ENCODE data around the gene TRIO. TPM values are rescaled to one million over a fixed set of nuclear protein-coding genes. Genes with fewer than 3 reads are reported as not detected.

Gene TRIO
- total and polyA plus RNA-seq, 4 donors = 23.8 to 243 (median 110) TPM

DNA sequence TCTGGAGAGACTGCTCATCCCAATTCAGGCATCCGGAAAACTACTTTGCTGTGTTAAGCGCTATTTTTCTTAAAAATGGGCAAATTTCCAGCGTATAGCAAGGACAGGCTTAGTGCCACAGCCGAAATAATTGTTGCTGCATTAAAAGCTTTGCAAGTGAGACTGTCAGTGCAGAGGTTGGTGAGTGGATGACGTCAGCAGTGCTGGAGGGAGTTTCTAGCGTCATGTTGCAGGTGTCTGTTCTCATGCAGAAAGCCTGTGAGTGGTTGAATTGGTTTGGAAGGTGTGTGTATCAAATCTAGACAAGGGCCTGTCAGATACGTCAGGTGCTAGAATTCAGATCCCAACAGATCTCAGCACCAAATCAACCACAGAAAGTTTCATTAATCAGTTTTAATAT lies 204.4 kb downstream of the TRIO start:
- no peak for DNase-seq
- ATAC-seq (ENCODE audit: insufficient read depth, low FRiP score) = no peak
- Histone ChIP-seq H3K27ac (ENCODE audit: low read depth in 1 of 2, low read length in 1 of 2) (no peak overlapping the region), H3K9ac (ENCODE audit: insufficient read depth in 1 of 2, low read length in 2 of 2) (no peak overlapping the region), H3K9me3 (ENCODE audit: control insufficient read depth in 4 of 4, insufficient read depth in 3 of 4, low read length in 3 of 4) (no peaks in the 10 kb centered on the region), H3K36me3 (ENCODE audit: control insufficient read depth in 4 of 4, insufficient read depth in 4 of 4, low read length in 4 of 4) (peaks cover 4 to 14% (median 8%) of the 10 kb centered on the region in 4 donors), H3K4me3 (no peak overlapping the region), H3K27me3 (ENCODE audit: control insufficient read depth in 3 of 3, insufficient read depth in 3 of 3, low read length in 2 of 3) (no peaks in the 10 kb centered on the region), H3K4me1 (ENCODE audit: control insufficient read depth in 5 of 5, insufficient read depth in 5 of 5, low read length in 5 of 5) (peaks cover 0 to 4% (median 0%) of the 10 kb centered on the region in 5 donors)
- 87 to 92% methylated on average over 7 of the region's 7 CpGs for WGBS, 2 donors
- TF ChIP-seq CTCF (IDR thresholded peaks at IDR 0.05; ENCODE audit: control extremely low read depth, extremely low read depth) = no peak

DNA sequence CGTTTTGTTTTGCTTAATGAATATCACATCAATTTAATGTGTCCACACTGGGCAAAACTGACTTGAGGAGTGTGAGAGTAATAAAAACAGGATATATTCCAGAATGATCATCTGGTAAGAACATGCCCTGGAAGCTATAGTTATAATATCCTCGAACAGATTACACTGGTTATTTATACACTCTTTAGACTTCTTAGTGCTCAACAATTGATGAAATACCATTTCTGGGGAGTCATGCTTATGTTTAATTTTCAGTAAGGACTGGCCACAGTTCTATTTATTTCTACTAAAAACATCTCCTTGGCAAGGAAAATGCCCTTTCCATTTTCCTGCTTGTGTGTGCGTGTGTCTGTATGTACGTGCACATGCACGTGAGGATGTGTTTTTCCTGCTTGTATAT lies 205.0 kb downstream of the TRIO start:
- no peaks in the 10 kb centered on the region for H3K27me3 ChIP-seq (ENCODE audit: control insufficient read depth in 3 of 3, insufficient read depth in 3 of 3, low read length in 2 of 3)
- peaks cover 4 to 12% (median 7%) of the 10 kb centered on the region in 4 donors for H3K36me3 ChIP-seq (ENCODE audit: control insufficient read depth in 4 of 4, insufficient read depth in 4 of 4, low read length in 4 of 4)
- H3K9ac ChIP-seq (ENCODE audit: insufficient read depth in 1 of 2, low read length in 2 of 2) = no peak overlapping the region
- H3K4me1 ChIP-seq (ENCODE audit: control insufficient read depth in 5 of 5, insufficient read depth in 5 of 5, low read length in 5 of 5) = peaks cover 0 to 4% (median 0%) of the 10 kb centered on the region in 5 donors
- DNase-seq = no peak
- no peak overlapping the region for H3K27ac ChIP-seq (ENCODE audit: low read depth in 1 of 2, low read length in 1 of 2)
- no peak overlapping the region for H3K4me3 ChIP-seq
- WGBS, 2 donors = 79 to 84% methylated on average over 5 of the region's 5 CpGs
- TF ChIP-seq CTCF (IDR thresholded peaks at IDR 0.05; ENCODE audit: control extremely low read depth, extremely low read depth) = no peak
- H3K9me3 ChIP-seq (ENCODE audit: control insufficient read depth in 4 of 4, insufficient read depth in 3 of 4, low read length in 3 of 4) = no peaks in the 10 kb centered on the region
- no peak for ATAC-seq (ENCODE audit: insufficient read depth, low FRiP score)

GRCh38 chr5:14349029-14349428 lies 205.9 kb downstream of the TRIO start:
- WGBS, 2 donors = 93 to 95% methylated on average over 8 of the region's 8 CpGs
- TF ChIP-seq CTCF (IDR thresholded peaks at IDR 0.05; ENCODE audit: control extremely low read depth, extremely low read depth) = no peak
- Histone ChIP-seq H3K4me3 (no peak overlapping the region), H3K27me3 (ENCODE audit: control insufficient read depth in 3 of 3, insufficient read depth in 3 of 3, low read length in 2 of 3) (no peaks in the 10 kb centered on the region), H3K27ac (ENCODE audit: low read depth in 1 of 2, low read length in 1 of 2) (no peak overlapping the region), H3K9ac (ENCODE audit: insufficient read depth in 1 of 2, low read length in 2 of 2) (no peak overlapping the region), H3K4me1 (ENCODE audit: control insufficient read depth in 5 of 5, insufficient read depth in 5 of 5, low read length in 5 of 5) (peaks cover 0 to 4% (median 0%) of the 10 kb centered on the region in 5 donors), H3K36me3 (ENCODE audit: control insufficient read depth in 4 of 4, insufficient read depth in 4 of 4, low read length in 4 of 4) (peaks cover 0 to 10% (median 7%) of the 10 kb centered on the region in 4 donors), H3K9me3 (ENCODE audit: control insufficient read depth in 4 of 4, insufficient read depth in 3 of 4, low read length in 3 of 4) (no peaks in the 10 kb centered on the region)
- DNase-seq (no peak), ATAC-seq (ENCODE audit: insufficient read depth, low FRiP score) (no peak)

DNA sequence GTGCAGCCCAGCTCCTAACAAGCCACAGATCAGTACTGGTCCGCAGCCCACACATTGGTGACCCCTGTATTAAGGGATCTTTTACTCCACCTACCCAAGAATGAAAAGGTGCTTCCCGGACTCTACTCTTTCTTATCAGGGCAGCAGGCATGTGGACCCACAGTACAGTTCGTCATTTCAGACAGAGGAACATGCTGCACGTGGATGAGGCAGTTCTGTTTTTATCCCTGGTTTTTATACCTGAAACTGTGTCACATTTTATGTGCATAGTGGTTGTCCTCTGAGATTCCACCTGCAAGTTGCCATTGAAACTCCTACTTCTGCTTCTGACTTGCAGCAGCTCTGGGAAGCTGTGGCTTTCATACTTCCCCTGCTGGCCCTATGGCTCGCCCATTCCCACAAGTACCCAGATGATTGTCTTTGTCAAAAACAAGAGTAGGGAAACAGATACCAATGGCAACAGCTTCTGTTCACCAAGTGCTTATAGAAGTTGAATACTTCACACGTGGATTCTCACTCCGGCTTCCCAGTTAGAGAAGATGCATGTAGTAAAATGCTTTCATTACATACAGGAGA lies 208.0 kb downstream of the TRIO start:
- H3K27me3 ChIP-seq (ENCODE audit: control insufficient read depth in 3 of 3, insufficient read depth in 3 of 3, low read length in 2 of 3) = no peaks in the 10 kb centered on the region
- no peak overlapping the region for H3K27ac ChIP-seq (ENCODE audit: low read depth in 1 of 2, low read length in 1 of 2)
- H3K9ac ChIP-seq (ENCODE audit: insufficient read depth in 1 of 2, low read length in 2 of 2) = no peak overlapping the region
- H3K4me3 ChIP-seq = no peak overlapping the region
- TF ChIP-seq CTCF (IDR thresholded peaks at IDR 0.05; ENCODE audit: control extremely low read depth, extremely low read depth) = no peak
- DNase-seq = no peak
- H3K4me1 ChIP-seq (ENCODE audit: control insufficient read depth in 5 of 5, insufficient read depth in 5 of 5, low read length in 5 of 5) = peaks cover 0 to 4% (median 0%) of the 10 kb centered on the region in 5 donors
- H3K36me3 ChIP-seq (ENCODE audit: control insufficient read depth in 4 of 4, insufficient read depth in 4 of 4, low read length in 4 of 4) = peaks cover 0 to 10% (median 4%) of the 10 kb centered on the region in 4 donors
- no peak for ATAC-seq (ENCODE audit: insufficient read depth, low FRiP score)
- H3K9me3 ChIP-seq (ENCODE audit: control insufficient read depth in 4 of 4, insufficient read depth in 3 of 4, low read length in 3 of 4) = no peaks in the 10 kb centered on the region
- WGBS, 2 donors = 60 to 71% methylated on average over 7 of the region's 7 CpGs

Measured in lung (tissue), 12 donors.